ENCODE results near the gene MRPL58.

- TF ChIP-seq, protein P1, sequence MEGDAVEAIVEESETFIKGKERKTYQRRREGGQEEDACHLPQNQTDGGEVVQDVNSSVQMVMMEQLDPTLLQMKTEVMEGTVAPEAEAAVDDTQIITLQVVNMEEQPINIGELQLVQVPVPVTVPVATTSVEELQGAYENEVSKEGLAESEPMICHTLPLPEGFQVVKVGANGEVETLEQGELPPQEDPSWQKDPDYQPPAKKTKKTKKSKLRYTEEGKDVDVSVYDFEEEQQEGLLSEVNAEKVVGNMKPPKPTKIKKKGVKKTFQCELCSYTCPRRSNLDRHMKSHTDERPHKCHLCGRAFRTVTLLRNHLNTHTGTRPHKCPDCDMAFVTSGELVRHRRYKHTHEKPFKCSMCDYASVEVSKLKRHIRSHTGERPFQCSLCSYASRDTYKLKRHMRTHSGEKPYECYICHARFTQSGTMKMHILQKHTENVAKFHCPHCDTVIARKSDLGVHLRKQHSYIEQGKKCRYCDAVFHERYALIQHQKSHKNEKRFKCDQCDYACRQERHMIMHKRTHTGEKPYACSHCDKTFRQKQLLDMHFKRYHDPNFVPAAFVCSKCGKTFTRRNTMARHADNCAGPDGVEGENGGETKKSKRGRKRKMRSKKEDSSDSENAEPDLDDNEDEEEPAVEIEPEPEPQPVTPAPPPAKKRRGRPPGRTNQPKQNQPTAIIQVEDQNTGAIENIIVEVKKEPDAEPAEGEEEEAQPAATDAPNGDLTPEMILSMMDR (IDR thresholded peaks at IDR 0.05): no peak
- TF ChIP-seq POLR2A (IDR thresholded peaks at IDR 0.05): no peak
Measured at GRCh38 chr17:75003070-75003956, 9.2 kb upstream of the MRPL58 start.

Data from esophagus squamous epithelium (tissue), 4 donors.